Endothelial cell of umbilical vein (primary cell): ENCODE data around the gene RBM18. TPM values are rescaled to one million over a fixed set of nuclear protein-coding genes. Genes with fewer than 3 reads are reported as not detected.

Experiments used
- BruUV-seq: library from RNA; stranded (reverse); fragments of 400-500 nt; replicated peaks from 2 replicates; lab custom pipeline; 2021; lab: Mats Ljungman, UMichigan
- CTCF ChIA-PET: fragments of 300-600, 350-600 bp; sonication (Branson Sonifier 250); formaldehyde crosslinking; loops from one replicate; lab custom pipeline; 2021; ENCODE audit warnings: antibody characterized with exemption, inconsistent platforms; lab: Charles Lee
- POLR2A ChIA-PET: fragments of 300-600, 350-600 bp; sonication (Branson Sonifier 250); formaldehyde crosslinking; loops from one replicate; lab custom pipeline; 2021; ENCODE audit warnings: antibody characterized with exemption, inconsistent platforms; lab: Charles Lee
- DNase-seq: peaks from one replicate; pipeline ENCODE4 v3.0.0-alpha.2; 2011; ENCODE audit warnings: low read depth, low spot score
- FAIRE-seq: peaks from 2 replicates; lab custom pipeline; 2011; peaks lifted over from hg19 to GRCh38; lab: Jason Lieb, UNC
- H2AFZ ChIP-seq: 2 replicates; pipeline ENCODE4 v1.6.0; 2012; ENCODE audit warnings: low read depth, low read length, control low read depth, inconsistent platforms
- H3K27ac ChIP-seq: 2 replicates; pipeline ENCODE4 v1.5.1; 2011; ENCODE audit warnings: low read depth, mild to moderate bottlenecking, control low read depth, low read length, moderate library complexity; ENCODE audit not compliant: insufficient read depth
- H3K27me3 ChIP-seq, 2 experiments: 2 replicates each; pipeline versions ENCODE4 v1.6.0 to v1.6.1; 2011; ENCODE audit warnings: low read length in 2 of 2, mixed read lengths in 1 of 2; ENCODE audit not compliant: control insufficient read depth in 2 of 2, insufficient read depth in 2 of 2
- H3K36me3 ChIP-seq, 2 experiments: 2 replicates in 1 of 2; 3 replicates in 1 of 2; pipeline ENCODE4 v1.5.1; 2011; ENCODE audit warnings: low read length in 2 of 2, mild to moderate bottlenecking in 1 of 2, moderate library complexity in 1 of 2; ENCODE audit not compliant: control insufficient read depth in 2 of 2, insufficient read depth in 2 of 2; ENCODE audit errors: extremely low read depth in 1 of 2
- H3K4me1 ChIP-seq: 3 replicates; pipeline ENCODE4 v1.5.1; 2011; ENCODE audit warnings: mild to moderate bottlenecking, low read length; ENCODE audit not compliant: control insufficient read depth, insufficient read depth; ENCODE audit errors: extremely low read depth
- H3K4me2 ChIP-seq: 2 replicates; pipeline ENCODE4 v1.6.1; 2011; ENCODE audit warnings: low read length, control low read depth, mixed read lengths; ENCODE audit not compliant: insufficient read depth
- H3K4me3 ChIP-seq, 3 experiments: fragments of 200-600 bp in 1 of 3; sonication (generic), shearing (Covaris generic) in 1 of 3; replicated peaks in 1 of 3; 2 replicates each; pipeline ENCODE4 v1.5.1; 2011 to 2016; ENCODE audit warnings: control low read depth in 3 of 3, low read length in 3 of 3, mild to moderate bottlenecking in 2 of 3, inconsistent platforms in 1 of 3, low read depth in 1 of 3, moderate library complexity in 1 of 3; ENCODE audit not compliant: insufficient read depth in 1 of 3
- H3K79me2 ChIP-seq: 2 replicates; pipeline ENCODE4 v1.6.0; 2012; ENCODE audit warnings: low read length, inconsistent platforms; ENCODE audit not compliant: control insufficient read depth, insufficient read depth
- H3K9ac ChIP-seq: replicated peaks from 2 replicates; pipeline ENCODE3; 2011; ENCODE audit warnings: low read length, control low read depth; ENCODE audit not compliant: insufficient read depth; ENCODE audit errors: extremely low read depth
- H3K9me1 ChIP-seq: replicated peaks from 3 replicates; pipeline ENCODE4 v1.6.0; 2011; ENCODE audit warnings: mild to moderate bottlenecking, low read length; ENCODE audit not compliant: control insufficient read depth, insufficient read depth; ENCODE audit errors: extremely low read depth
- H3K9me3 ChIP-seq: replicated peaks from 2 replicates; pipeline ENCODE4 v1.5.1; 2012; ENCODE audit warnings: low read length, inconsistent platforms; ENCODE audit not compliant: control insufficient read depth, insufficient read depth
- H4K20me1 ChIP-seq: replicated peaks from 2 replicates; pipeline ENCODE3; 2011; ENCODE audit warnings: mild to moderate bottlenecking, low read length; ENCODE audit not compliant: control insufficient read depth, insufficient read depth; ENCODE audit errors: extremely low read depth
- GATA2 ChIP-seq: IDR thresholded peaks from 2 replicates; pipeline ENCODE4 v1.7.0; 2011; ENCODE audit warnings: low read depth, mild to moderate bottlenecking, moderate library complexity, mixed read lengths, low read length; ENCODE audit not compliant: insufficient read length, insufficient read depth
- POLR2AphosphoS5 ChIP-seq: IDR thresholded peaks from 2 replicates; pipeline ENCODE4 v1.6.1; 2012; ENCODE audit warnings: low read depth, mild to moderate bottlenecking, control low read depth, low read length, moderate library complexity; ENCODE audit not compliant: insufficient read depth
- dilution Hi-C: fragments of 300-500 bp; cut with MboI; formaldehyde crosslinking; loops from one replicate; pipeline ENCODE4 v1.15.0; 2019; ENCODE audit warnings: low sequenced_read_pairs; ENCODE audit not compliant: extremely low pct_ligation_motif_present
- intact Hi-C: fragments of 100-400 bp; cut with micrococcal nuclease; formaldehyde crosslinking; loops from one replicate; pipeline ENCODE4 v1.10.0; 2022
- polyA plus RNA-seq, 4 experiments: library from polyadenylated mRNA; depleted of rRNA in 3 of 4; stranded (reverse) in 3 of 4; unstranded in 1 of 4; fragments of >200 nt; gene quantifications; 2 replicates each; pipeline versions ENCODE4 v1.2.1 to v1.2.3, GENCODE V29; 2011 to 2012; ENCODE audit warnings: missing spikeins in 1 of 4
- total RNA-seq: library from RNA; stranded (reverse); gene quantifications from 2 replicates; pipeline ENCODE4 v1.2.3, GENCODE V29; 2021

The RBM18 gene
- total and polyA plus RNA-seq, 2 donors (not counting 3 experiments of a cell fraction or from before 2014, with no cell fraction given), result 7.9 to 26.9 TPM

DNA sequence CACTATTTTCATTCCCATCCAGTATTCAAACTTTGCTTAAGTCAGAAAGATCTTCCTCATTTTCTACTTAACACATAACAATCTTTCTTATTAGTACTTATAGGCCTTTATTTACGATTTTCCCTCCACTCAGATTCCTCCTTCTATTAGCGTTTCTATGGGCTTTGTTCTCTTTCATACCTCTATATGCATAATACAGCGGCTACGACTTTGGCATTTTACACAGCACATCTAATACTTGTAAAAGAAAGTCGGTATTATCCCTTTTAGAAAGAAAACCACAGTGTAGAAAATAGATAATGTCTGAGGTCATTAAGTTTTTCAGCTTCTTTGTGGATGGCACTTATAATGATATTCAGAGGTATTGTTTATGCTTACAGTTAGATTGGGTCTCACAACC is 8.4 kb downstream of the RBM18 start:
- Histone ChIP-seq H3K4me2 (no peak overlapping the region), H2AFZ (no peak overlapping the region), H3K27me3 (no peaks in the 10 kb centered on the region), H3K27ac (no peak overlapping the region), H3K79me2 (peaks cover 14% of the 10 kb centered on the region), H3K9ac (no peak overlapping the region), H4K20me1 (no peaks in the 10 kb centered on the region), H3K9me1 (no peaks in the 10 kb centered on the region), H3K4me1 (peaks cover 37% of the 10 kb centered on the region), H3K9me3 (no peaks in the 10 kb centered on the region), H3K4me3 (no peak overlapping the region), H3K36me3 (peaks cover 10 to 20% of the 10 kb centered on the region in 2 experiments)
- BruUV-seq, result no TSS peak
- no peak for DNase-seq
- intact Hi-C loops, result loop anchor here (10.0 kb wide), 1 partner anchor 199 kb away; no protein-coding TSS in a partner anchor
- TF ChIP-seq POLR2AphosphoS5, result no peak
- POLR2A ChIA-PET, result interaction anchor here (1.4 kb wide), 1 partner anchor 27 kb away, joined by 3 read pairs; the partner anchor contains the start of gene LHX6
- dilution Hi-C loops, result no loop called here
- CTCF ChIA-PET, result interaction anchor here (2.6 to 4.6 kb wide), 2 partner anchors 8 to 94 kb away, joined by 11 to 20 read pairs; partner anchors contain the start of genes MRRF and RBM18
- no peak for FAIRE-seq

GRCh38 chr9:122254761-122255160 is 9.9 kb downstream of the RBM18 start:
- H3K79me2 ChIP-seq, result peaks cover 14% of the 10 kb centered on the region

More at GRCh38 chr9:122254761-122255160, 9.9 kb downstream of the RBM18 start:
- no peaks in the 10 kb centered on the region for H3K27me3 ChIP-seq
- dilution Hi-C loops, result no loop called here
- DNase-seq (no peak), FAIRE-seq (peak; percentile 18)
- CTCF ChIA-PET, result interaction anchor here (0.7 to 4.6 kb wide), 7 partner anchors 9 to 155 kb away, joined by 3 to 20 read pairs (median 5); partner anchors contain the start of genes MRRF and RBM18
- peak overlapping the region in 1 of 3 experiments; percentile 33 for H3K4me3 ChIP-seq
- H3K9me3 ChIP-seq, result no peaks in the 10 kb centered on the region
- H3K9me1 ChIP-seq, result no peaks in the 10 kb centered on the region
- BruUV-seq, result no TSS peak
- peak overlapping the region; percentile 88 for H3K27ac ChIP-seq
- peaks cover 37% of the 10 kb centered on the region for H3K4me1 ChIP-seq
- peak overlapping the region; percentile 85 for H3K9ac ChIP-seq
- peaks cover 8 to 16% of the 10 kb centered on the region in 2 experiments for H3K36me3 ChIP-seq
- POLR2A ChIA-PET, result interaction anchor here (0.6 to 2.3 kb wide), 4 partner anchors 10 to 128 kb away, joined by 3 to 14 read pairs (median 4); partner anchors contain the start of genes LHX6, MRRF and RBM18
- intact Hi-C loops, result loop anchor here (1.0 to 10.0 kb wide), 7 partner anchors 10 to 200 kb away; partner anchors contain the start of genes MORN5, MRRF, NDUFA8 and RBM18
- H2AFZ ChIP-seq, result no peak overlapping the region
- no peaks in the 10 kb centered on the region for H4K20me1 ChIP-seq
- peak overlapping the region; percentile 81 for H3K4me2 ChIP-seq
- TF ChIP-seq GATA2, result no peak
